Effector CD8-positive, alpha-beta T cell (primary cell): Measurements from ENCODE around the gene CASKIN1.

ENCODE experiments used
- DNase-seq: peaks from one replicate; lab custom pipeline; 2025; lab: John Stamatoyannopoulos, UW

CASKIN1 gene

GRCh38 chr16:2232094-2232990, 35.9 kb upstream of the CASKIN1 start:
- no peak for DNase-seq

GRCh38 chr16:2231016-2231931, 34.9 kb upstream of the CASKIN1 start:
- DNase-seq = no peak

- no peak for DNase-seq
Measured at GRCh38 chr16:2230376-2230775, 34.0 kb upstream of the CASKIN1 start.

DNA sequence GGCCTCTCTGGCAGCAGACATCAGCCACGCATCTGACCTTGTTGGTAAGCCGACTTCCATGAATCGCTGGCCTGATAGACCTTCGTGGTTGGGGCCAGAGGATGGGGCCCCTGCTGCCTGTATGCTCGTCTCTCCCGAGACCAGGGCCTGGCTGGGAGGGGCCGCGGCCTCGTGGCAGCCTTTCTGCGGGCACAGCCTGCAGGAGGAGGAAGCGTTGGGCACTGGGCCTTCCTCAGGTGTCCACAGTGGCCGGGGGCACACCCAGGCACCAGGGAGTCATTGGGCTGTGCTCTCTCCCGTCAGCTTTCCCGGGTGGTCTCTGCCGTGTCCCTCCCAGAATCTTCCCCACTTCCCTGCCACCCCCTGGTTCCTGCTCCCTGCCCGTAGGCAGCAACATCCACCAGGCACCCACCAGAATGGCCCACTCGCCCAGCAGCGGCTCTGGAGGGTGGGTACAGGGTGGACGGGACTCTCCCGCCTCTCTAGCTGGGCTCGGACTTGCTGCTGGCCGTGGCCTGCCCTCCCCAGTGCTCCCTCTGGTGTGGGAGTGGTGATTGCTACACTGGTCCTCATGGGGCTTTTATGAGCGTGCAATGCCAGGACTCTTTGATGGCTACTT, 33.3 kb upstream of the CASKIN1 start:
- DNase-seq = no peak

GRCh38 chr16:2229091-2229490, 32.7 kb upstream of the CASKIN1 start:
- DNase-seq = no peak

GRCh38 chr16:2228161-2228824, 31.9 kb upstream of the CASKIN1 start:
- no peak for DNase-seq

GRCh38 chr16:2226918-2227317, 30.5 kb upstream of the CASKIN1 start:
- DNase-seq = no peak

GRCh38 chr16:2226245-2226793, 29.9 kb upstream of the CASKIN1 start:
- no peak for DNase-seq

GRCh38 chr16:2223942-2224486, 27.6 kb upstream of the CASKIN1 start:
- DNase-seq = no peak

DNA sequence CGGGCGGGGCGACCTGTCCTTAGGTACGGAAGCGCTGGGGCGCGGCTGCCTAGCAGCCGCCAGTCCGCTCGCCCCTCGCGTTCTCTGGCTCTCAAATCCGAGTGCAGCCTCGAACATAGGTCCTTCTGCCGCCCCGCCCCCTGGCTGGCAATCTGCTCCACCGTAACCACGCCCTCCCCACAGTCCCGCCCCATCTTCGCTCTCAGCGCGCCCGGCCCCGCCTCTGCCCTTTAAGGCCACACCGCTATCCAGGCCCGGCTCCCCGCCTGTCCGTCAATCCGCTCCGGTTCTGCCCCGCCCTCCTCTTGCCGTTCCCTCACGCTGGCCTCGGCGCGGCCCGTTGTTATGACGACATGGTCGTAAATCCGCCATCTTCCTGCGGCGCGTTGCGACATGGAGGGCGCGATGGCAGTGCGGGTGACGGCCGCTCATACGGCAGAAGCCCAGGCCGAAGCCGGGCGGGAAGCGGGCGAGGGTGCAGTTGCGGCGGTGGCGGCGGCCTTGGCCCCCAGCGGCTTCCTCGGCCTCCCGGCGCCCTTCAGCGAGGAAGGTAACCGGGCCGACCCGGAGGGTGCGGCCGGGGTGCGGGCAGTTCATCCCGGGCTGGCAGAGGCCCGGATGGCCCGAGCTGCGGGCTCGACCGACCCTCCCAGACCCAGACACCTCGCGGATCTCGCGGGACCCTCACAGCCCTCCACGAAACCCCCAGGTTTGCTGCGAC, 27.0 kb upstream of the CASKIN1 start, which contains the start of gene E4F1:
TSS of gene E4F1 (plus strand) at position 371 of the 721 bp plus-strand sequence. CDS start at position 394, 23 bp downstream.
- DNase-seq = peak; percentile 97

GRCh38 chr16:2216330-2216729, 19.9 kb upstream of the CASKIN1 start:
- DNase-seq = no peak

- DNase-seq = no peak
Measured at GRCh38 chr16:2214719-2214968, 18.2 kb upstream of the CASKIN1 start, which contains the start of gene PGP. PGP (minus strand) TSS chr16:2214840; CDS start chr16:2214777, 63 bp downstream.

- no peak for DNase-seq
Measured at GRCh38 chr16:2213817-2214718, 17.7 kb upstream of the CASKIN1 start.

GRCh38 chr16:2212362-2213324, 16.2 kb upstream of the CASKIN1 start:
- no peak for DNase-seq

- no peak for DNase-seq
Measured at GRCh38 chr16:2211923-2212347, 15.5 kb upstream of the CASKIN1 start.

GRCh38 chr16:2210386-2211365, 14.3 kb upstream of the CASKIN1 start, which contains the start of gene BRICD5:
BRICD5 (minus strand) TSS chr16:2210863; CDS start chr16:2210833, 30 bp downstream.
- no peak for DNase-seq

DNA sequence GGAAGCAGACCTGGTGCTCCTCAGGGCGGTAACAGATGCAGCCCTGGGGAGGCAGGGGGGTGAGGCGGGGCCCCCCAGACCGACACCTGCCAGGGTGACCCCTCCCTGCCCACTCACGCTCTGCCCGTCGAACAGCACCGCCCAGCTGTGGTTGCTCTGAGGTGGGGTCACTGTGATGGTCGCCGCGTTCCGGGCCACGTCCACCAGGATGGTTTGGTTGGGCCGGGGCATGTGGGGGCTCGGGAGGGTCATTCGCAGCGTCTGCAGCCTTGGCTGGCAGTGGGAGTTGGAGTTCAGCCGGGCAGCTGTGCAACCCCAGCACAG, 13.6 kb upstream of the CASKIN1 start:
- DNase-seq = no peak
